ENCODE results near the gene STK10. TPM values are rescaled to one million over a fixed set of nuclear protein-coding genes. Genes with fewer than 3 reads are reported as not detected.

STK10 gene
- polyA plus RNA-seq, 1 donor (not counting 4 experiments of a cell fraction or from before 2014, with no cell fraction given): 19.8 TPM

DNA sequence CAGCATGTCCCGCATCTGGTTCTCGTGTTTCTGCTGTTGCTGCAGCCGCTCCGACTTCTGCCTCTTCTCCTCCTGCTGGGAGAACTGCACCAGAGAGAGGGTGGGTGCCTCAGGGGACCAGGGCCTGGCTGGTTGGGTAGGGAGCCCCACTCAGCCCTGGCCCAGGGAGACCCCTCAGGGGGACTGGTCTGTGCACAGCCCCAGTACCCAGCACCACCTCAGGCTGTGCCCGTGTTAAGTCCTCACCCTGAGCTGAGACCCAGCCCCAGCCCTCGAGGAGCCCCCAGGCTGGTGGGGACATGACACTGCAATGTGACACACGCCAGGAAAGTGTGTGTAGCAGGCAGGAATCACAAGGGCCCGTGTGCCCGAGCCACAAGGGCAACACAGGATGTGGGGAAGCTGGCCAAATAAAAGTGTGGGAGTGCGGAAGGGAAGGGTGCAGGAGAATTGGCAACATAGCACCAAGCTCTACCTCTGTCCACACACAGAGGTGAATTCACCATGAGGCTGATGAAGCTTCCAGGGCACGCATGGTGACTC is 133.3 kb downstream of the STK10 start:
- no peak overlapping the region for H3K9ac ChIP-seq (ENCODE audit: control insufficient read depth, extremely low read depth, insufficient read depth, low read length)
- H2AFZ ChIP-seq (ENCODE audit: control insufficient read depth, low read length): no peak overlapping the region
- FAIRE-seq (no peak), DNase-seq (ENCODE audit: low read depth, low spot score) (no peak)
- dilution Hi-C loops (cut with MboI; ENCODE audit: extremely low pct_ligation_motif_present, low sequenced_read_pairs): no loop called here
- H3K4me2 ChIP-seq (ENCODE audit: control insufficient read depth, extremely low read depth, insufficient read depth, low read depth, low read length): no peak overlapping the region
- H3K4me1 ChIP-seq (ENCODE audit: control insufficient read depth, extremely low read depth, insufficient read depth, low read length): no peaks in the 10 kb centered on the region
- no peak overlapping the region for H3K27ac ChIP-seq (ENCODE audit: control insufficient read depth, insufficient read depth, low read length)
- no peaks in the 10 kb centered on the region for H3K79me2 ChIP-seq (ENCODE audit: control insufficient read depth, insufficient read depth, low read length)
- H3K36me3 ChIP-seq (ENCODE audit: control insufficient read depth in 2 of 2, extremely low read depth in 1 of 2, insufficient read depth in 2 of 2, low read length in 2 of 2): peaks cover 25 to 38% of the 10 kb centered on the region in 2 experiments
- H3K4me3 ChIP-seq (ENCODE audit: control insufficient read depth in 2 of 3, extremely low read depth in 1 of 3, insufficient read depth in 2 of 3, low read depth in 1 of 3, low read length in 3 of 3): no peak overlapping the region
- no peaks in the 10 kb centered on the region for H3K27me3 ChIP-seq (ENCODE audit: control insufficient read depth, extremely low read depth, insufficient read depth, low read length)
- TF ChIP-seq, protein P1, sequence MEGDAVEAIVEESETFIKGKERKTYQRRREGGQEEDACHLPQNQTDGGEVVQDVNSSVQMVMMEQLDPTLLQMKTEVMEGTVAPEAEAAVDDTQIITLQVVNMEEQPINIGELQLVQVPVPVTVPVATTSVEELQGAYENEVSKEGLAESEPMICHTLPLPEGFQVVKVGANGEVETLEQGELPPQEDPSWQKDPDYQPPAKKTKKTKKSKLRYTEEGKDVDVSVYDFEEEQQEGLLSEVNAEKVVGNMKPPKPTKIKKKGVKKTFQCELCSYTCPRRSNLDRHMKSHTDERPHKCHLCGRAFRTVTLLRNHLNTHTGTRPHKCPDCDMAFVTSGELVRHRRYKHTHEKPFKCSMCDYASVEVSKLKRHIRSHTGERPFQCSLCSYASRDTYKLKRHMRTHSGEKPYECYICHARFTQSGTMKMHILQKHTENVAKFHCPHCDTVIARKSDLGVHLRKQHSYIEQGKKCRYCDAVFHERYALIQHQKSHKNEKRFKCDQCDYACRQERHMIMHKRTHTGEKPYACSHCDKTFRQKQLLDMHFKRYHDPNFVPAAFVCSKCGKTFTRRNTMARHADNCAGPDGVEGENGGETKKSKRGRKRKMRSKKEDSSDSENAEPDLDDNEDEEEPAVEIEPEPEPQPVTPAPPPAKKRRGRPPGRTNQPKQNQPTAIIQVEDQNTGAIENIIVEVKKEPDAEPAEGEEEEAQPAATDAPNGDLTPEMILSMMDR (optimal IDR thresholded peaks at IDR 0.05 in 1 of 3, IDR thresholded peaks at IDR 0.05 in 1 of 3, conservative IDR thresholded peaks at IDR 0.05 in 1 of 3; ENCODE audit: extremely low read depth in 1 of 3, insufficient read depth in 2 of 3, low read length in 3 of 3): no peak
- TF ChIP-seq EZH2 (IDR thresholded peaks at IDR 0.05; ENCODE audit: low read length): no peak
- H4K20me1 ChIP-seq (ENCODE audit: control insufficient read depth, extremely low read depth, insufficient read depth, low read length): no peaks in the 10 kb centered on the region
- no peaks in the 10 kb centered on the region for H3K9me1 ChIP-seq (ENCODE audit: control insufficient read depth, extremely low read depth, insufficient read depth, low read length)
- H3K9me3 ChIP-seq (ENCODE audit: control insufficient read depth, low read depth, low read length): no peaks in the 10 kb centered on the region

DNA sequence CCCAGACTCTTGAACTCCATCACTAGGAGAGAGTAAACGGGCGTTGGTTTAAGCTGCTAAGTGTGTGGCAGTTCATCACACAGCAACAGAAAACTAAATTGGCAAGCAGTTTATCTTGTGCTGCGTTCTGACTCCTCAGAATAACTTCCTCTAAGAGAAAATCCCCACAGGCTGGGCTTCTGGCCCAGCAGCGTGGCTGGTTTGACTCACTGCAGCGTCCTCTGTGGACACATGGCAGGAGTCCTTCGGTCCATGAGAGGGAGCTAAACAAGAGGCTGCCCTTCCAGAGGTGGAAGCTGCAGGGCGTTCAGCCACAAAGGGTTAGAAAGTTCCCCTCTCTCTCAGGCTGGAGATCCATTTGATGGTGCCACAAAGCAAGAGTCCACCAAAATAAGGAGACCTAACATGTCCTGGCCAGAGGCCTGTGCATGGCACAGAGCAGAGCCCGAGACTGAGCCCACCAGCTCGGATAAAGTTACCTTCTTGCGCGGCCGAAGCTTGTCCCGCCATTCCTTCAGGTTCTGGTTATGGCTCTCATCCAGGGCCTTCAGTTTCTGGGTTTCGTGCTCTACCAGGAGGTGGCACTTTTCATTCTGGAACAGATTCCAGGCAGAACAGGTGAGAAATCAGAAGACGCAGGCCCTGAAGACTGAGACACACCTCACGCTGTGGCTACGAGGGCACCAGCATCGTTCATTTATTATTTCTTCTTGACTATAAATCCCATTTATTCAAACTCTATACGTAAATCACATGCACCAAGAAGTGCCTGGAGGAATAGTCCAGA is 135.4 kb downstream of the STK10 start:
- Histone ChIP-seq H3K4me3 (ENCODE audit: control insufficient read depth in 2 of 3, extremely low read depth in 1 of 3, insufficient read depth in 2 of 3, low read depth in 1 of 3, low read length in 3 of 3) (no peak overlapping the region), H3K27ac (ENCODE audit: control insufficient read depth, insufficient read depth, low read length) (no peak overlapping the region), H4K20me1 (ENCODE audit: control insufficient read depth, extremely low read depth, insufficient read depth, low read length) (no peaks in the 10 kb centered on the region), H3K9me1 (ENCODE audit: control insufficient read depth, extremely low read depth, insufficient read depth, low read length) (no peaks in the 10 kb centered on the region), H3K36me3 (ENCODE audit: control insufficient read depth in 2 of 2, extremely low read depth in 1 of 2, insufficient read depth in 2 of 2, low read length in 2 of 2) (peaks cover 27 to 45% of the 10 kb centered on the region in 2 experiments), H3K9ac (ENCODE audit: control insufficient read depth, extremely low read depth, insufficient read depth, low read length) (no peak overlapping the region), H3K27me3 (ENCODE audit: control insufficient read depth, extremely low read depth, insufficient read depth, low read length) (no peaks in the 10 kb centered on the region), H3K9me3 (ENCODE audit: control insufficient read depth, low read depth, low read length) (no peaks in the 10 kb centered on the region), H3K79me2 (ENCODE audit: control insufficient read depth, insufficient read depth, low read length) (no peaks in the 10 kb centered on the region), H2AFZ (ENCODE audit: control insufficient read depth, low read length) (no peak overlapping the region), H3K4me2 (ENCODE audit: control insufficient read depth, extremely low read depth, insufficient read depth, low read depth, low read length) (no peak overlapping the region), H3K4me1 (ENCODE audit: control insufficient read depth, extremely low read depth, insufficient read depth, low read length) (no peaks in the 10 kb centered on the region)
- no peak for DNase-seq (ENCODE audit: low read depth, low spot score)
- TF ChIP-seq, protein P1 (optimal IDR thresholded peaks at IDR 0.05 in 1 of 3, IDR thresholded peaks at IDR 0.05 in 1 of 3, conservative IDR thresholded peaks at IDR 0.05 in 1 of 3; ENCODE audit: extremely low read depth in 1 of 3, insufficient read depth in 2 of 3, low read length in 3 of 3): no peak
- TF ChIP-seq EZH2 (IDR thresholded peaks at IDR 0.05; ENCODE audit: low read length): no peak
- dilution Hi-C loops (cut with MboI; ENCODE audit: extremely low pct_ligation_motif_present, low sequenced_read_pairs): no loop called here
- no peak for FAIRE-seq
